ENCODE results near the gene PCDHGA2. TPM values are rescaled to one million over a fixed set of nuclear protein-coding genes. Genes with fewer than 3 reads are reported as not detected.

PCDHGA2 gene
- total RNA-seq, 1 donor from 2014 or later = 4.2 TPM

Other genes with a start within 250 kb of the PCDHGA2 start
- gene PCDHB2, start 244.1 kb upstream of the PCDHGA2 start, total RNA-seq = 3.6 and 4.4 TPM in 2 replicates
- 0.79 and 1.6 TPM in 2 replicates for gene PCDHB3, start 238.3 kb upstream of the PCDHGA2 start, total RNA-seq
- 0.20 and 0.59 TPM in 2 replicates for gene PCDHB4, start 216.9 kb upstream of the PCDHGA2 start, total RNA-seq
- 0.36 and 2.2 TPM in 2 replicates for gene PCDHB5, start 203.6 kb upstream of the PCDHGA2 start, total RNA-seq
- gene PCDHB6, start 188.7 kb upstream of the PCDHGA2 start, total RNA-seq = 0.20 and 0.36 TPM in 2 replicates
- 0.33 and 1.1 TPM in 2 replicates for gene PCDHB7, start 166.1 kb upstream of the PCDHGA2 start, total RNA-seq
- gene PCDHB8, start 161.0 kb upstream of the PCDHGA2 start, total RNA-seq = 0.26 and 1.3 TPM in 2 replicates
- gene PCDHB16, start 156.4 kb upstream of the PCDHGA2 start, total RNA-seq = 0.50 and 0.59 TPM in 2 replicates
- gene PCDHB9, start 151.6 kb upstream of the PCDHGA2 start, total RNA-seq = 0.40 and 0.59 TPM in 2 replicates
- gene PCDHB10, start 146.4 kb upstream of the PCDHGA2 start, total RNA-seq = 0.79 and 1.4 TPM in 2 replicates
- 0.69 and 0.85 TPM in 2 replicates for gene PCDHB11, start 139.1 kb upstream of the PCDHGA2 start, total RNA-seq
- 0.26 and 0.46 TPM in 2 replicates for gene PCDHB12, start 130.0 kb upstream of the PCDHGA2 start, total RNA-seq
- gene PCDHB13, start 124.8 kb upstream of the PCDHGA2 start, total RNA-seq = 0.59 and 1.8 TPM in 2 replicates
- gene PCDHB14, start 115.4 kb upstream of the PCDHGA2 start, total RNA-seq = 1.6 and 2.1 TPM in 2 replicates
- gene PCDHB15, start 93.4 kb upstream of the PCDHGA2 start, total RNA-seq = 0.59 and 0.91 TPM in 2 replicates
- gene SLC25A2, start 34.7 kb upstream of the PCDHGA2 start, total RNA-seq = 0.13 and 0.26 TPM in 2 replicates
- 56.6 and 69.0 TPM in 2 replicates for gene TAF7, start 18.0 kb upstream of the PCDHGA2 start, total RNA-seq
- 1.2 and 1.4 TPM in 2 replicates for gene PCDHGA1, start 8.2 kb upstream of the PCDHGA2 start, total RNA-seq
- 0.79 and 3.0 TPM in 2 replicates for gene PCDHGA3, start 5.1 kb downstream of the PCDHGA2 start, total RNA-seq
- gene PCDHGB1, start 11.3 kb downstream of the PCDHGA2 start, total RNA-seq = 2.2 and 3.8 TPM in 2 replicates
- gene PCDHGA4, start 16.3 kb downstream of the PCDHGA2 start, total RNA-seq = 11.6 and 16.9 TPM in 2 replicates
- gene PCDHGB2, start 21.2 kb downstream of the PCDHGA2 start, total RNA-seq = 3.2 and 3.9 TPM in 2 replicates
- 1.8 and 2.3 TPM in 2 replicates for gene PCDHGA5, start 25.4 kb downstream of the PCDHGA2 start, total RNA-seq
- 7.8 and 8.1 TPM in 2 replicates for gene PCDHGB3, start 31.5 kb downstream of the PCDHGA2 start, total RNA-seq
- gene PCDHGA6, start 35.1 kb downstream of the PCDHGA2 start, total RNA-seq = 5.3 and 6.7 TPM in 2 replicates
- gene PCDHGA7, start 44.0 kb downstream of the PCDHGA2 start, total RNA-seq = 6.9 and 10.3 TPM in 2 replicates
- 26.1 and 54.1 TPM in 2 replicates for gene PCDHGB4, start 48.9 kb downstream of the PCDHGA2 start, total RNA-seq
- 4.0 and 4.3 TPM in 2 replicates for gene PCDHGA8, start 53.9 kb downstream of the PCDHGA2 start, total RNA-seq
- gene PCDHGB5, start 59.2 kb downstream of the PCDHGA2 start, total RNA-seq = 34.3 and 47.0 TPM in 2 replicates
- 5.2 and 5.5 TPM in 2 replicates for gene PCDHGA9, start 64.0 kb downstream of the PCDHGA2 start, total RNA-seq
- gene PCDHGB6, start 69.3 kb downstream of the PCDHGA2 start, total RNA-seq = 3.9 and 4.8 TPM in 2 replicates
- gene PCDHGA10, start 74.2 kb downstream of the PCDHGA2 start, total RNA-seq = 8.3 and 9.4 TPM in 2 replicates
- 13.8 and 14.7 TPM in 2 replicates for gene PCDHGB7, start 78.9 kb downstream of the PCDHGA2 start, total RNA-seq
- gene PCDHGA11, start 82.3 kb downstream of the PCDHGA2 start, total RNA-seq = 20.6 and 27.7 TPM in 2 replicates
- 40.2 and 46.0 TPM in 2 replicates for gene PCDHGA12, start 91.7 kb downstream of the PCDHGA2 start, total RNA-seq
- 77.2 and 94.3 TPM in 2 replicates for gene PCDHGC3, start 137.2 kb downstream of the PCDHGA2 start, total RNA-seq
- gene PCDHGC4, start 146.3 kb downstream of the PCDHGA2 start, total RNA-seq = 3.5 and 4.2 TPM in 2 replicates
- gene PCDHGC5, start 150.3 kb downstream of the PCDHGA2 start, total RNA-seq = 4.6 and 7.3 TPM in 2 replicates